GM12891 (cell line): ENCODE results near the gene PCNA.

Source experiments
- DNase-seq: peaks from one replicate; pipeline ENCODE4 v3.0.0; 2011; ENCODE audit warnings: low spot score; ENCODE audit not compliant: insufficient read length
- FAIRE-seq: peaks from 2 replicates; lab custom pipeline; 2011; peaks lifted over from hg19 to GRCh38; lab: Jason Lieb, UNC
- PAX5 ChIP-seq: IDR thresholded peaks from 2 replicates; pipeline ENCODE4 v1.6.1; 2011; ENCODE audit warnings: low read length, moderate library complexity, mild to moderate bottlenecking; ENCODE audit not compliant: insufficient read depth, severe bottlenecking
- POLR2A ChIP-seq: IDR thresholded peaks from 2 replicates; pipeline ENCODE4 v1.6.1; 2011; ENCODE audit warnings: low read depth, low read length, control low read depth
- POLR2AphosphoS5 ChIP-seq: IDR thresholded peaks from 2 replicates; pipeline ENCODE4 v1.6.1; 2011; ENCODE audit warnings: low read depth, low read length, control low read depth
- POU2F2 ChIP-seq: IDR thresholded peaks from 2 replicates; pipeline ENCODE4 v1.6.1; 2011; ENCODE audit warnings: low read depth, mild to moderate bottlenecking, control low read depth, low read length, moderate library complexity
- SPI1 ChIP-seq: IDR thresholded peaks from 2 replicates; pipeline ENCODE4 v1.6.1; 2011; ENCODE audit warnings: low read depth, low read length, control low read depth
- TAF1 ChIP-seq: IDR thresholded peaks from 2 replicates; pipeline ENCODE4 v1.6.1; 2011; ENCODE audit warnings: low read depth, low read length, control low read depth

PCNA gene

GRCh38 chr20:5126512-5127203 lies 6.9 kb upstream of the PCNA start, which contains the start of gene CDS2:
Gene CDS2 (plus strand): TSS chr20:5127008. CDS start chr20:5127093, 85 bp downstream.
- TF ChIP-seq POU2F2 (no peak), TAF1 (no peak; the same call in 1 of the 2 replicates), SPI1 (no peak), POLR2AphosphoS5 (no peak), POLR2A (no peak; the same call in 1 of the 2 replicates), PAX5 (no peak)
- peak; percentile 100 for FAIRE-seq
- peak; percentile 94 for DNase-seq

- no peak for FAIRE-seq
- TF ChIP-seq POU2F2 (no peak), TAF1 (no peak), POLR2AphosphoS5 (no peak), PAX5 (no peak), POLR2A (no peak), SPI1 (no peak)
- no peak for DNase-seq
Measured at GRCh38 chr20:5122873-5123260, 3.1 kb upstream of the PCNA start.

- FAIRE-seq, result no peak
- DNase-seq, result no peak
- TF ChIP-seq POLR2AphosphoS5 (no peak; the same call in 1 of the 2 replicates), POLR2A (peak; percentile 69; the same call in 1 of the 2 replicates), TAF1 (no peak), PAX5 (no peak), POU2F2 (no peak)
Measured at GRCh38 chr20:5120185-5120476, 373 bp upstream of the PCNA start.

- DNase-seq (no peak), FAIRE-seq (no peak)
- no peak for TF ChIP-seq POU2F2
- peak; percentile 28; the same call in 1 of the 2 replicates for TF ChIP-seq POLR2AphosphoS5
- no peak for TF ChIP-seq SPI1
- TF ChIP-seq PAX5, result no peak
- no peak for TF ChIP-seq TAF1
- TF ChIP-seq POLR2A, result no peak
Measured at GRCh38 chr20:5119143-5119434, 669 bp downstream of the PCNA start.

- TF ChIP-seq POLR2AphosphoS5, result no peak
- no peak for TF ChIP-seq POU2F2
- TF ChIP-seq TAF1, result no peak
- no peak for TF ChIP-seq POLR2A
- TF ChIP-seq SPI1, result no peak
- no peak for TF ChIP-seq PAX5
- FAIRE-seq, result peak; percentile 69
- no peak for DNase-seq
Measured at GRCh38 chr20:5118220-5119142, 1.3 kb downstream of the PCNA start.

GRCh38 chr20:5116875-5117274 lies 2.9 kb downstream of the PCNA start:
- DNase-seq, result no peak
- TF ChIP-seq POLR2AphosphoS5, result no peak
- no peak for TF ChIP-seq PAX5
- TF ChIP-seq POLR2A, result no peak
- no peak for TF ChIP-seq POU2F2
- no peak for TF ChIP-seq SPI1
- no peak for FAIRE-seq

DNA sequence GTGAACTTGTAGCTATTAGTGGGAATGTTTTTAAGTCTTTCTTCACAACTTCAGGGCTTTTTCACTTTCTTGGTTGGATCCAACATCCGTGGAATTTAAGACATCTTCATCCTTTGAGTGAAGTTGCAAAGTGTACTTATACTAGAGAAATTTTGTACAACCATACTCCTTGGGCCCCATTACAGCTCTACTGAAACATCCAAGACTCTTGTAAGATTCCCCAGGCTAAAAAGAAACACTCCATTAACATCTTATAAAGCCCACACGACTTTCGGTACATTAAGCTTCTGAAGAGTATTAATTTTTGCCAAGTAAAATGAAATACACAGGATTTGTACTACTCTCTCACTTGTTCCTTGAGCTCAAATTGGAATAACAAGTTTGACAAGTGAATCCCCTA lies 5.4 kb downstream of the PCNA start:
- FAIRE-seq (no peak), DNase-seq (no peak)
- TF ChIP-seq PAX5 (no peak), POU2F2 (no peak), TAF1 (no peak), SPI1 (no peak), POLR2A (no peak), POLR2AphosphoS5 (no peak)

DNA sequence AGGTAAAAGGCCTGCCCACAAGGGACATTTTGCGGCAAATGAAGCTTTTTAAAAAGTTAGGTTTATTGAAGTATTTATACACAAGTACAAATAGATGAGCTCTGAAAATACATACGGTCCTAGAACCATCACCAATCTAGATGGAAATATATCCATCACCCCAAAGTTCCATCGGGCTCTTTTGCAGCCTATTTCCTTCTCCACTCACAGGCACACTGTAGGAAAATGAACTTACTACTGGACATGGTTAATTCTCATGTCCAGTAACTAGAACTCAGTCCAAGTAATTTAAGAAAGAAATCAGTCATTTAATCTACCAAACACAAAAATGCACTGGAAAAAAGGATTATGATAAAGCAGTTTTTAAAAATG lies 6.2 kb downstream of the PCNA start:
- TF ChIP-seq POU2F2 (no peak), POLR2AphosphoS5 (no peak)
- peak; percentile 16 for FAIRE-seq

DNA sequence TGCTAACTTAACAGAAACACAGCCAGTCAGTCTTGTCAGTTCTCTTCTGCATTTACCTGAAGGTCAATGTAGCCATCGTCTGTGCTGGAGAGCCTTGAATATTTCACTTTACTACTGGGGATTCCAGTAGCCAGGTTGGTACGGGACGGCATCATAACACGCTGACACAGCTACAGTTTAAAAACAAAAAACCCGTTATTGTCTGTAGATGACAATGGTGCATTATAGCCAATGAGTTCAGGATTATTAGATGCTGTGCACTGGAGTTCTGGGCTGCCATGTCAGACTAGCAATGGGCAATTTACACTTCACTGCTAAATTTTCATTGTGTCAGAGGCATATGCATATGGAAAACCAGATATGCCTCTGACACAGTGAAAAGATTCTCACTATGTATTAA lies 10.5 kb downstream of the PCNA start:
- TF ChIP-seq POLR2A, result no peak
- no peak for TF ChIP-seq SPI1
- TF ChIP-seq PAX5, result no peak
- no peak for TF ChIP-seq TAF1
- no peak for TF ChIP-seq POU2F2
- TF ChIP-seq POLR2AphosphoS5, result no peak
- no peak for DNase-seq
- FAIRE-seq, result no peak

More for the DNA sequence above, 6.2 kb downstream of the PCNA start:
- DNase-seq, result no peak
